ENCODE measurements around the gene RPS14. TPM values are rescaled to one million over a fixed set of nuclear protein-coding genes. Genes with fewer than 3 reads are reported as not detected.

RPS14 gene
- total and polyA plus RNA-seq, 4 experiments from 2014 or later = 5,260 to 9,996 (median 6,720) TPM

DNA sequence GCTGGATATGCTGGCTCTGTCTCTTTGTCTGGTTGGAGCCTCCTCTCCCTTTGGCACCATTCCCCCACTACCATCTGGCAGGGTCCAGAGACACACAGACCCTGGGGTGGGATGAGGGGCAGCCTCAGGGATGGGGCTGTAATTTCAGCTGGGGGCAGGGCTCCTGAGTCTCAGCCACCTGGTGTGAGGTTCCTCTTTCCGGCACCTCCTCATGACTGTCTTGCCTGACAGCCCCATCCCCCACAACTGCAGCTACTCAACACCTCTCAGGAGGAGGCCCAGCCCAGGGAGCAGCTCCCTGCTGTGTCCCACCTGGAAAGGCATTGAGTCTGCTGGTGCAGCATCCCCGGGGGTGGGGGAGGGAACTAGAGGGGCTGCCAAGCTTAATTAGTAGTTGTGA, 11.7 kb upstream of the RPS14 start:
- no peaks in the 10 kb centered on the region for H3K9me3 Mint-ChIP-seq
- Histone ChIP-seq H3K27me3 (ENCODE audit: insufficient read depth, low read length) (no peaks in the 10 kb centered on the region), H3K4me3 (ENCODE audit: low read length in 2 of 2) (no peak overlapping the region), H3K36me3 (ENCODE audit: insufficient read depth, low read length) (no peaks in the 10 kb centered on the region), H3K27ac (ENCODE audit: low read depth, low read length) (no peak overlapping the region), H3K9me3 (ENCODE audit: control insufficient read depth in 1 of 2, low read length in 2 of 2) (no peaks in the 10 kb centered on the region), H3K4me1 (ENCODE audit: insufficient read depth, low read length) (peaks cover 19% of the 10 kb centered on the region)
- CTCF ChIA-PET (ENCODE audit: partially characterized antibody) = interaction anchor here (1.0 to 3.7 kb wide), 4 partner anchors 11 to 587 kb away, joined by 3 to 36 read pairs (median 4); partner anchors contain the start of genes RPS14 and SMIM3
- no peak overlapping the region for H3K4me3 Mint-ChIP-seq
- no peak for DNase-seq
- intact Hi-C loops (cut with micrococcal nuclease) = no loop called here
- peak overlapping the region in 1 of 7 donors; percentile 8 for H3K27ac Mint-ChIP-seq
- H3K27me3 Mint-ChIP-seq = no peaks in the 10 kb centered on the region
- peaks cover 12 to 29% (median 21%) of the 10 kb centered on the region in 4 donors for H3K4me1 Mint-ChIP-seq
- POLR2A ChIA-PET (ENCODE audit: partially characterized antibody) = interaction anchor here (1.0 kb wide), 1 partner anchor 12 kb away, joined by 4 read pairs; the partner anchor contains the start of gene RPS14
- no peaks in the 10 kb centered on the region for H3K36me3 Mint-ChIP-seq

DNA sequence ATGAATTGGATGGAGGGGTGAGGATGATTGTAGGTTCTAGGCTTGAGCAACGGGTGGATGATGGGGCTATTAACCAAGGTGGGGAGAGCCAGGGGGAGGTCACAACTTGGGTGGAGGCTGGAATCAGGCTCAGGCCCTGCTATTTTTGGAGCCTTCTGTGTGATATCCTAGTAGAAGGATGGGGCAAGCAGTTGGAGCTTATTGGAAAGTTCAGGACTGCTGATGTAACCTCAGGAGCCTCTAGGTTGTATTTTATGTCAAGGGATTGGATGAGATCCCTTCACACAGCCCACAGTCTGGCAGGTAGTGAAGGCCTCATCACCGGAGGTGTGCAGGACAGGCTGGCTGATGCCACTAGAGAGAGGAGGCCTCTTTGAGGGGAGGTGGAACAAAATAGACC, 11.2 kb upstream of the RPS14 start:
- H3K4me3 Mint-ChIP-seq = no peak overlapping the region
- H3K9me3 Mint-ChIP-seq = no peaks in the 10 kb centered on the region
- no peak for DNase-seq
- Histone ChIP-seq H3K4me3 (ENCODE audit: low read length in 2 of 2) (no peak overlapping the region), H3K9me3 (ENCODE audit: control insufficient read depth in 1 of 2, low read length in 2 of 2) (no peaks in the 10 kb centered on the region), H3K36me3 (ENCODE audit: insufficient read depth, low read length) (no peaks in the 10 kb centered on the region), H3K27me3 (ENCODE audit: insufficient read depth, low read length) (no peaks in the 10 kb centered on the region), H3K27ac (ENCODE audit: low read depth, low read length) (no peak overlapping the region), H3K4me1 (ENCODE audit: insufficient read depth, low read length) (peaks cover 19% of the 10 kb centered on the region)
- intact Hi-C loops (cut with micrococcal nuclease) = no loop called here
- H3K27ac Mint-ChIP-seq = peak overlapping the region in 5 of 7 donors; percentile 1 to 75 (median 66)
- POLR2A ChIA-PET (ENCODE audit: partially characterized antibody) = interaction anchor here (1.0 kb wide), 1 partner anchor 12 kb away, joined by 4 read pairs; the partner anchor contains the start of gene RPS14
- peaks cover 12 to 29% (median 21%) of the 10 kb centered on the region in 4 donors for H3K4me1 Mint-ChIP-seq
- no peaks in the 10 kb centered on the region for H3K36me3 Mint-ChIP-seq
- H3K27me3 Mint-ChIP-seq = no peaks in the 10 kb centered on the region
- CTCF ChIA-PET (ENCODE audit: partially characterized antibody) = interaction anchor here (1.0 to 4.6 kb wide), 5 partner anchors 10 to 588 kb away, joined by 3 to 36 read pairs (median 4); partner anchors contain the start of genes RPS14 and SMIM3

DNA sequence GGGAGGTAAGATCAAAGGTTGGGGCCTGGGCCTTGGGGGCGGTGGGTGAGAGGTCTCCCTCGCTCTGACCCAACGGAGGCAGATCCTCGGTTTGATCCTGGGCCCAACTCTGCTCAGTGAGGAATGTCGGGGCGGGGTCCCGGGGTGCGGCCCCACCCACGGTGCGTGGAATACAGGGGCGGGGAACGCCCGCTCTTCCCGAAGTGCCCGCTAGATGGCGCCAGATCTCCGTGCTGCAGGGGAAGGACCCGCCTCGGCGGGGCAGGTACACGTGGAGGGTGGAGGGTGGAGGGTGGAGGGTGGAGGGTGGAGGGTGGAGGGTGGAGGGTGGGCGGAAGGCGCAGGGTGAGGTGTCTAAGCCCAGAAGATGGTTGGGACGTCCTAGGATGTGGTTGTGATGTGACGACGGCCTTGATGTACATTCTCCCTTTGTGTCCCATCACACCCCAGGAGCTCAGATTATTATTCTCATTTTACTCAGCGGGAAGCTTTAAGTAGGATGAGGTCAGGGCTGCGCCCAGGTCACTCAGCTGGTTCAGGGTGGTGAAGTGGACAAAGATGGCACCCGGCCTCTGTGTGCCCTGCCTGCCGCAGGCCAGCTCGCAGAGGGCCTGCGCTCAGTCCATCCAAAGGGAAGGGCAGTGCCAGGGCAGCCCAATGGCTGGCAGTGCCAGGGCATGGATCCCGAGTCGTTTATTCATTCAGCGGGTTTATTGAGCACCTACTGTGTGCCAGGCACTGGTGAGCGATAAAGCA, 9.4 kb upstream of the RPS14 start:
- H3K4me3 ChIP-seq (ENCODE audit: low read length in 2 of 2) = no peak overlapping the region

DNA sequence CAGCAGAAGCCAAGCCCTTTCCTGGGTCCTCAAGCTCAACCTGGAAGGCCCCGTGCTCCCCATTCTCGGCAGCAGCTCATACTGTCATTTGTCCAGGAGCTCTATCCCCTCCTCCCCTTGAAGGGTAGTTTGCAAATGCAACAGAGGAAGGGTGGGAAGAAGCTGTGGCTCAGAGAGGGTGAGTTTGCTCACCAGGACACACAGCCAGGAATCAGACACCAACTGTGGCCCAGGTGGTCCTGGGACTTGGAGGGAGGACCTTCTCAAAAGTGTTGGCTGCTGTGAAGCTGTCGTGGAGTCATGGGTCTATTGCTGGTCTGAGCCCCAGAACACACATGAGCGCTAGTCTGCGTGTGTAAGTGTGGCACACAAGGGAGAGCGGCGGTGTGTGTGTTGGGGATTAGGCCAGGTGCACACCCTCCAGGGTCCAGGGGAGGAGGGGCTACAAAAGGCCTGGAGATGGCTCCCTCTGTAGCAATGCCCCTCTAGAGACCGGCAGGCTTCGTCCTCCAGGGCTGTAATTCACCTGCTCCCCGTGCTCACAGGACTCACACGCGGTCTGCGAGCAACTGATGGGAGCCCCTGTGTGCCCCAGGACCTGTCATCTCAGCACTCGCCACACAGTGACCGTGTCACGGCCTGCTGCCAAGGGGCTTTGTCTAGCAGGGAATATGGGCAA, 8.2 kb upstream of the RPS14 start:
- no peak for DNase-seq
- peak overlapping the region in 3 of 7 donors; percentile 16 to 36 (median 36) for H3K27ac Mint-ChIP-seq
- Histone ChIP-seq H3K36me3 (ENCODE audit: insufficient read depth, low read length) (no peaks in the 10 kb centered on the region), H3K4me1 (ENCODE audit: insufficient read depth, low read length) (peaks cover 19% of the 10 kb centered on the region), H3K9me3 (ENCODE audit: control insufficient read depth in 1 of 2, low read length in 2 of 2) (no peaks in the 10 kb centered on the region), H3K27me3 (ENCODE audit: insufficient read depth, low read length) (no peaks in the 10 kb centered on the region), H3K4me3 (ENCODE audit: low read length in 2 of 2) (no peak overlapping the region), H3K27ac (ENCODE audit: low read depth, low read length) (no peak overlapping the region)
- CTCF ChIA-PET (ENCODE audit: partially characterized antibody) = interaction anchor here (0.6 to 4.6 kb wide), 26 partner anchors 7 to 771 kb away, joined by 3 to 36 read pairs (median 4); partner anchors contain the start of genes RBM22, RPS14 and SMIM3
- peak overlapping the region in 5 of 8 donors; percentile 6 to 45 (median 36) for H3K4me3 Mint-ChIP-seq
- H3K27me3 Mint-ChIP-seq = no peaks in the 10 kb centered on the region
- intact Hi-C loops (cut with micrococcal nuclease) = loop anchor here (1.0 to 10.0 kb wide), 7 partner anchors 8 to 697 kb away; partner anchors contain the start of genes ANXA6, RPS14 and SMIM3
- peaks cover 12 to 29% (median 21%) of the 10 kb centered on the region in 4 donors for H3K4me1 Mint-ChIP-seq
- H3K36me3 Mint-ChIP-seq = no peaks in the 10 kb centered on the region
- no peaks in the 10 kb centered on the region for H3K9me3 Mint-ChIP-seq
- POLR2A ChIA-PET (ENCODE audit: partially characterized antibody) = interaction anchor here (1.3 to 1.7 kb wide), 2 partner anchors 243 to 389 kb away, joined by 4 to 5 read pairs; partner anchors contain the start of genes IRGM and RBM22

More for the DNA sequence above, 9.4 kb upstream of the RPS14 start:
- H3K27ac ChIP-seq (ENCODE audit: low read depth, low read length) = no peak overlapping the region
- ChIA-PET CTCF (ENCODE audit: partially characterized antibody) (interaction anchor here (0.6 to 4.6 kb wide), 21 partner anchors 8 to 769 kb away, joined by 3 to 36 read pairs (median 5); partner anchors contain the start of genes CD74, DCTN4, IRGM and RBM22), POLR2A (ENCODE audit: partially characterized antibody) (interaction anchor here (1.3 to 1.8 kb wide), 2 partner anchors 10 to 387 kb away, joined by 5 to 8 read pairs; partner anchors contain the start of genes IRGM and RPS14)
- H3K9me3 Mint-ChIP-seq = no peaks in the 10 kb centered on the region
- peaks cover 19% of the 10 kb centered on the region for H3K4me1 ChIP-seq (ENCODE audit: insufficient read depth, low read length)
- no peaks in the 10 kb centered on the region for H3K36me3 Mint-ChIP-seq
- peak overlapping the region; percentile 52 to 88 (median 70) for H3K27ac Mint-ChIP-seq
- intact Hi-C loops (cut with micrococcal nuclease) = loop anchor here (1.0 to 10.0 kb wide), 8 partner anchors 10 to 696 kb away; partner anchors contain the start of genes ANXA6, RPS14 and SMIM3
- peak overlapping the region in 5 of 8 donors; percentile 29 to 72 (median 49) for H3K4me3 Mint-ChIP-seq
- H3K9me3 ChIP-seq (ENCODE audit: control insufficient read depth in 1 of 2, low read length in 2 of 2) = no peaks in the 10 kb centered on the region
- DNase-seq = peak; percentile 82 to 86 (median 82)
- H3K27me3 Mint-ChIP-seq = no peaks in the 10 kb centered on the region
- H3K4me1 Mint-ChIP-seq = peaks cover 12 to 29% (median 21%) of the 10 kb centered on the region in 4 donors
- H3K36me3 ChIP-seq (ENCODE audit: insufficient read depth, low read length) = no peaks in the 10 kb centered on the region
- H3K27me3 ChIP-seq (ENCODE audit: insufficient read depth, low read length) = no peaks in the 10 kb centered on the region

DNA sequence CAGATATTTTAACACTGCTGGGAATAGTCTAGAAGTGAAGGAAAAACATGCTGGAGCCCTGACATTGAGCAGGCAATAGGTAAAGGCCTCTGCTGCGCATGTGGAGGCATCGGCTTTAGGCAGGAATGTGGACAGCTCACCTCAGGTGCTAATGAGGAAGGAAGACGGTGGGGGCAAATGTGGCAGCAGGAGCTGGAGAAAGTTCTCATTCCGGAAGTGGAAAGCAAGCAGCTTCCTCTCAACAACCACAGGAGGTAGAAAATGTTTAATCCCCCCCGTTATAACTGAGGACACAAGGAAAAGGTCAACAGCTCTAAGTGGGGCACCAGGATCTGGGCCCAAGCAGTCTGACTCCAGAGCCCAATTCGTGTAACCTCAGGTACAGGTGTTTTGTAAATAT, 7.6 kb upstream of the RPS14 start:
- DNase-seq = no peak
- POLR2A ChIA-PET (ENCODE audit: partially characterized antibody) = interaction anchor here (1.3 to 1.7 kb wide), 2 partner anchors 244 to 389 kb away, joined by 4 to 5 read pairs; partner anchors contain the start of genes IRGM and RBM22
- H3K36me3 Mint-ChIP-seq = no peaks in the 10 kb centered on the region
- no peaks in the 10 kb centered on the region for H3K27me3 Mint-ChIP-seq
- Histone ChIP-seq H3K4me3 (ENCODE audit: low read length in 2 of 2) (no peak overlapping the region), H3K9me3 (ENCODE audit: control insufficient read depth in 1 of 2, low read length in 2 of 2) (no peaks in the 10 kb centered on the region), H3K36me3 (ENCODE audit: insufficient read depth, low read length) (no peaks in the 10 kb centered on the region), H3K4me1 (ENCODE audit: insufficient read depth, low read length) (peaks cover 19% of the 10 kb centered on the region), H3K27me3 (ENCODE audit: insufficient read depth, low read length) (no peaks in the 10 kb centered on the region), H3K27ac (ENCODE audit: low read depth, low read length) (no peak overlapping the region)
- peak overlapping the region in 6 of 8 donors; percentile 8 to 50 (median 46) for H3K4me3 Mint-ChIP-seq
- intact Hi-C loops (cut with micrococcal nuclease) = loop anchor here (5.0 to 10.0 kb wide), 2 partner anchors 345 to 698 kb away; partner anchors contain the start of gene ANXA6
- H3K27ac Mint-ChIP-seq = peak overlapping the region; percentile 5 to 84 (median 48)
- no peaks in the 10 kb centered on the region for H3K9me3 Mint-ChIP-seq
- CTCF ChIA-PET (ENCODE audit: partially characterized antibody) = interaction anchor here (0.7 to 4.6 kb wide), 16 partner anchors 9 to 659 kb away, joined by 3 to 24 read pairs (median 4); partner anchors contain the start of genes RBM22 and SMIM3
- H3K4me1 Mint-ChIP-seq = peaks cover 12 to 29% (median 21%) of the 10 kb centered on the region in 4 donors

DNA sequence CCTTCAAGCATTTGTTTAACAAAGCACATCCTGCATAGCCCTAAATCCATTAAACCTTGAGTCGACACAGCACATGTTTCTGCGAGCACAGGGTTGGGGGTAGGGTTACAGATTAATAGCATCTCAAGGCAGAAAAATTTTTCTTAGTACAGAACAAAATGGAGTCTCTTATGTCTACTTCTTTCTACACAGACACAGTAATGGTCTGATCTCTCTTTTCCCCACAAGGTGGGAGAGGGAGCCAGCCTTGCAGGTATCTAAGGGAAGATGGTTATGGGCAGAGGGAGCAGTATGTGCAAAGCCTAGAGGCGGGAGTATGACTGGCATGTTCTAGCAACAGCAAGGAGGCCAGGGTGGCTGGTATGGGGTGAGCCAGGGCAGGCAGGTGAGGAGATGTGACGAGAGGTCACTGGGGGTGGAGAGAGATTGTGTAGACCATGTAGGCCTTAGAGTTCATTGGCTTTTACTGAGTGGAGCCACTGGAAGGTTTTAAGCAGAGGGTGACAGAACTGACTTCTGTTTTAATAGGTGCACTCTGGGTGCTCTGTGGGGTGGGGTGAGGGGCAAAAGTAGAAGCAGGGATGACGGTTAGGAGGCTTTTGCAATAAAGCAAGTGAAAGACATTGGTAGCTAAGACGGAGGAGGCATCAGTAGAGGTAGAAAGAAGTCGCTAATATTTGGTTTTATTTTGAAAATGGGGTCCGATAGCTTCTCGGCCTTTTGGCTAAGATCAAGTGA, 5.1 kb upstream of the RPS14 start:
- POLR2A ChIA-PET (ENCODE audit: partially characterized antibody) = no interaction called here
- H3K36me3 ChIP-seq (ENCODE audit: insufficient read depth, low read length) = no peaks in the 10 kb centered on the region
- peaks cover 19% of the 10 kb centered on the region for H3K4me1 ChIP-seq (ENCODE audit: insufficient read depth, low read length)
- DNase-seq = no peak
- H3K4me3 Mint-ChIP-seq = no peak overlapping the region
- CTCF ChIA-PET (ENCODE audit: partially characterized antibody) = interaction anchor here (1.5 kb wide), 1 partner anchor 392 kb away, joined by 4 read pairs; the partner anchor contains the start of gene IRGM
- peaks cover 0 to 2% (median 0%) of the 10 kb centered on the region in 8 donors for H3K9me3 Mint-ChIP-seq
- H3K27me3 ChIP-seq (ENCODE audit: insufficient read depth, low read length) = no peaks in the 10 kb centered on the region
- H3K4me3 ChIP-seq (ENCODE audit: low read length in 2 of 2) = no peak overlapping the region
- no peaks in the 10 kb centered on the region for H3K9me3 ChIP-seq (ENCODE audit: control insufficient read depth in 1 of 2, low read length in 2 of 2)
- H3K27me3 Mint-ChIP-seq = no peaks in the 10 kb centered on the region
- peaks cover 0 to 4% of the 10 kb centered on the region in 2 donors for H3K36me3 Mint-ChIP-seq
- intact Hi-C loops (cut with micrococcal nuclease) = loop anchor here (5.0 to 10.0 kb wide), 3 partner anchors 348 to 1318 kb away; partner anchors contain the start of genes ANXA6 and G3BP1
- H3K4me1 Mint-ChIP-seq = peaks cover 13 to 33% (median 24%) of the 10 kb centered on the region in 4 donors
- no peak overlapping the region for H3K27ac Mint-ChIP-seq
- H3K27ac ChIP-seq (ENCODE audit: low read depth, low read length) = no peak overlapping the region
